ENCODE measurements around the gene INPP5A. TPM values are rescaled to one million over a fixed set of nuclear protein-coding genes. Genes with fewer than 3 reads are reported as not detected.

INPP5A gene
- total and polyA plus RNA-seq, 2 of the 13 experiments (the other 11 are each of a cell fraction or from before 2014, with no cell fraction given) = 17.5 to 37.9 TPM

DNA sequence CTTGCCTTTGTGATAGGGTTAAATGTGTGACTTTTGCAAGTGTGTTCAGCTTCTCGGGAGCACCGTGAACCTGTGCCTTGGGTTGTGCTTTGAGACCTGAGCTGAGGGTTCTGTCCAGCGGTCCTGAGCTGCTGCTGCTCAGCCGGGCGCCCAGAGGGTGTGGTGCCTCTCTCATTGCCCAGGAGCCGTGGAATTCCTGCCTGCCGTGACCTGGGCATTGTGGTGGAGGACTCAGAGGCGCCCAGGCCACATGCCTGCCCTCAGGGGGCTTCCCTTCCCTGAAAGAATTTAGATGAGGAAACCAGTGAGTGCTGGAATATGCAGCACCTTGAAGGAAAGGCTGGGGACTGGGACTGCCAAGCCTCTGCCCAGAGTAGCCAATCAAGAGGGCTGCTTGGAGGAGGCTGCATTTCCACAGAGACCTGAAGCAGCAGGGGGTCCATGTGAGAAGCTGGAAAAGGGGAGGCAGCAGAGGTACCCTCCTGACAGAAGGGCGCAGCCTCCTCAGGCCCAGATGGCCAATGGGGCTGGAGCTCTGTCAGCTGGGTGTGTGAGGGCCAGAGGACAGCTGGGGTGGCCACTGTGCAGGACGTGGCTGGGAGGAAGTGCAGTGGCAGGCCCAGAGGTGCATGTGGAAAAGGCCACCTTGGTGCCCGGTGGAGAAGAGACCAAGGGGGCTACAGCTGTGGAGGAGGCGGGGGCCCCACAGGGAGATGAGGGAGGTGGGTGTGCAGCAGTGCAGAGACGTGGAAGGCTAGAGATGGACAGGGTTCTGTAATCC, 141.0 kb downstream of the INPP5A start:
- H3K9me3 ChIP-seq (ENCODE audit: low read length) = no peaks in the 10 kb centered on the region
- DNase-seq (ENCODE audit: low spot score) = no peak
- TF ChIP-seq PRPF4 (IDR thresholded peaks at IDR 0.05; ENCODE audit: low read depth, low read length, poor library complexity, severe bottlenecking) = no peak
- no peak for TF ChIP-seq HNRNPK (IDR thresholded peaks at IDR 0.05; ENCODE audit: low read depth, low read length, poor library complexity, severe bottlenecking)
- TF ChIP-seq ZNF816 (CRISPR knock-in tag; IDR thresholded peaks at IDR 0.05; ENCODE audit: borderline replicate concordance) = no peak
- TF ChIP-seq MLX (CRISPR knock-in tag; IDR thresholded peaks at IDR 0.05) = no peak
- no peak for TF ChIP-seq ZNF720 (CRISPR knock-in tag; IDR thresholded peaks at IDR 0.05)
- TF ChIP-seq ZNF224 (CRISPR knock-in tag; IDR thresholded peaks at IDR 0.05) = no peak
- no peak for TF ChIP-seq NFKBIZ (CRISPR knock-in tag; IDR thresholded peaks at IDR 0.05)
- TF ChIP-seq, protein P1, sequence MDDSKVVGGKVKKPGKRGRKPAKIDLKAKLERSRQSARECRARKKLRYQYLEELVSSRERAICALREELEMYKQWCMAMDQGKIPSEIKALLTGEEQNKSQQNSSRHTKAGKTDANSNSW (CRISPR knock-in tag; IDR thresholded peaks at IDR 0.05; ENCODE audit: borderline replicate concordance) = no peak
- TF ChIP-seq, protein P2, sequence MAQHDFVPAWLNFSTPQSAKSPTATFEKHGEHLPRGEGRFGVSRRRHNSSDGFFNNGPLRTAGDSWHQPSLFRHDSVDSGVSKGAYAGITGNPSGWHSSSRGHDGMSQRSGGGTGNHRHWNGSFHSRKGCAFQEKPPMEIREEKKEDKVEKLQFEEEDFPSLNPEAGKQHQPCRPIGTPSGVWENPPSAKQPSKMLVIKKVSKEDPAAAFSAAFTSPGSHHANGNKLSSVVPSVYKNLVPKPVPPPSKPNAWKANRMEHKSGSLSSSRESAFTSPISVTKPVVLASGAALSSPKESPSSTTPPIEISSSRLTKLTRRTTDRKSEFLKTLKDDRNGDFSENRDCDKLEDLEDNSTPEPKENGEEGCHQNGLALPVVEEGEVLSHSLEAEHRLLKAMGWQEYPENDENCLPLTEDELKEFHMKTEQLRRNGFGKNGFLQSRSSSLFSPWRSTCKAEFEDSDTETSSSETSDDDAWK (CRISPR knock-in tag; IDR thresholded peaks at IDR 0.05) = no peak
- no peak for TF ChIP-seq ZNF562 (CRISPR knock-in tag; IDR thresholded peaks at IDR 0.05; ENCODE audit: borderline replicate concordance)
- no peak for TF ChIP-seq POLR2AphosphoS2 (IDR thresholded peaks at IDR 0.05; ENCODE audit: low read depth, low read length)

More for the DNA sequence above, 141.0 kb downstream of the INPP5A start:
- H3K4me3 ChIP-seq (replicated peaks in 1 of 3; ENCODE audit: insufficient read depth in 1 of 3, low read depth in 2 of 3, low read length in 3 of 3) = no peak overlapping the region
- H3K4me2 ChIP-seq (ENCODE audit: low read depth, low read length) = no peak overlapping the region
- H3K9ac ChIP-seq (ENCODE audit: insufficient read depth, low read depth, low read length) = no peak overlapping the region
- no TSS peak for BruUV-seq (replicated peaks)
- WGBS (ENCODE audit: low lambda C conversion rate) = 95% methylated on average over 8 of the region's 13 CpGs
- in situ Hi-C loops (cut with HindIII; ENCODE audit: extremely low pct_ligation_motif_present, low pct_unique_long_range_greater_than_20kb) = no loop called here
- POLR2A ChIA-PET = no interaction called here
- no peak for ATAC-seq
- no peak for FAIRE-seq
- H3K4me1 ChIP-seq (ENCODE audit: insufficient read depth, low read length) = no peaks in the 10 kb centered on the region; the same call in 1 of the 2 replicates
- CTCF ChIA-PET (ENCODE audit: low intra/inter-chr PET ratio, low total read pairs) = no interaction called here
- H3K79me2 ChIP-seq (ENCODE audit: insufficient read depth, low read length) = no peaks in the 10 kb centered on the region
- H2AFZ ChIP-seq (ENCODE audit: low read length) = no peak overlapping the region
- intact Hi-C loops (cut with micrococcal nuclease; ENCODE audit: unreplicated experiment) = no loop called here
- H3K27me3 ChIP-seq (ENCODE audit: control insufficient read depth in 1 of 2, insufficient read depth in 2 of 2, low read length in 2 of 2) = no peaks in the 10 kb centered on the region; a peak in 1 of 5 replicates
- H3K36me3 ChIP-seq (replicated peaks in 1 of 2; ENCODE audit: control insufficient read depth in 1 of 2, insufficient read depth in 2 of 2, low read length in 2 of 2) = no peaks in the 10 kb centered on the region; a peak in 1 of 5 replicates
- no peaks in the 10 kb centered on the region for H4K20me1 ChIP-seq (ENCODE audit: insufficient read depth, low read length)
- no peak overlapping the region for H3K27ac ChIP-seq (ENCODE audit: extremely low read length, insufficient read depth, low read length)

All from HepG2 (cell line).